GM21717 (cell line): ENCODE data around the gene SPATA6.
"Not testable (repeated sequence)": the region's sequence is repeated elsewhere in the genome, so short reads cannot be mapped to it uniquely, and the experiment has no call there.

Source experiments
- ATAC-seq: cut with Tn5 transposase; IDR thresholded peaks from one replicate; pipeline ENCODE4 v1.9.1; 2021; ENCODE audit warnings: mild to moderate bottlenecking, moderate library complexity; ENCODE audit not compliant: unreplicated experiment

SPATA6 gene

GRCh38 chr1:48471691-48472576, at the start of gene SPATA6:
SPATA6 (minus strand) TSS chr1:48472204; CDS start chr1:48472008, 196 bp downstream.
- peak; percentile 96 for ATAC-seq

- not testable (repeated sequence) for ATAC-seq
These were observed 47.9 kb upstream of the SPATA6 start for GRCh38 chr1:48519896-48520295.

DNA sequence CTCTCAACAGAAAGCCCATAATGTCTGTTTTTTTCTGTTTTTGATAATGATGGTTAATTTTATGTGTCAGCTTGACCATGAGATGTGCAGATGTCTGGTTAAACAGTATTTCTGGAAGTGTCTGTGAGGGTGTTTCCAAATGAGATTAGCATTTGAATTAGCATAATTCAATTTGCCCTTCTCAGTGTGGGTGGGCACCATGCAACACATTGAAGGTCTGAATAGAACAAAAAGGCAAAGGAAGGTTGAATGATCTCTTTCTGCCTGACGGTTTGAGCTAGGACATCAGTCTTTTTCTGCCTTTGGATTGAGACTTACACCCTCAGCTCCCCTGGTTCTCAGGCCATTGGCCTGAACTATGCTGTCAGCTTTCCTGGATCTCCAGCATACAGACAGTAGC, 34.9 kb upstream of the SPATA6 start:
- no peak for ATAC-seq

- no peak for ATAC-seq
These were observed 28.8 kb upstream of the SPATA6 start for GRCh38 chr1:48500541-48501450.

DNA sequence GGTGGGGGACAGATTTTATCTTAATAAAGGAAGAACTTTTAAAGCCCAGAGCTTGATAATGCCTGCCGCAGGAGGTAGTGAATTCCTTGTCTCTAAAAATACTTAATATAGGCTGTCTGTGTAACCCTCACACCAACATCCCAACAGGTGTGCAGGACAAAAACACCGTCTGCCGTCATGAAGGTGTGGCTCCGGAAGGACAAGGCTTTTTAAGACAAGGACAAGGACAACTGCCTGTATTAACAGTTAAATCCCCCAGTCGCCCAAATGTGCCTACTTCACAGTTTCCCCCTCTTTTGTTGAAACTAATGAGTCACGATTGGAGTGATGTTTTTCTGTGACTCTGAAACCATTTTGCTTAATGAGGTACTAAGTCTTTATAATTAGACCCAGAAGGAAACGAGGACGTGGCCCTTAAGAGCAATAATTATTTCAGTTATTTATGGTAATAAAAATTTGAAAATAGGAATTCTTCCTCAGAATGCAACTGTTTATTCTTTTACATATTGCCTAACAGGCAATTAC, 27.3 kb upstream of the SPATA6 start:
- no peak for ATAC-seq

DNA sequence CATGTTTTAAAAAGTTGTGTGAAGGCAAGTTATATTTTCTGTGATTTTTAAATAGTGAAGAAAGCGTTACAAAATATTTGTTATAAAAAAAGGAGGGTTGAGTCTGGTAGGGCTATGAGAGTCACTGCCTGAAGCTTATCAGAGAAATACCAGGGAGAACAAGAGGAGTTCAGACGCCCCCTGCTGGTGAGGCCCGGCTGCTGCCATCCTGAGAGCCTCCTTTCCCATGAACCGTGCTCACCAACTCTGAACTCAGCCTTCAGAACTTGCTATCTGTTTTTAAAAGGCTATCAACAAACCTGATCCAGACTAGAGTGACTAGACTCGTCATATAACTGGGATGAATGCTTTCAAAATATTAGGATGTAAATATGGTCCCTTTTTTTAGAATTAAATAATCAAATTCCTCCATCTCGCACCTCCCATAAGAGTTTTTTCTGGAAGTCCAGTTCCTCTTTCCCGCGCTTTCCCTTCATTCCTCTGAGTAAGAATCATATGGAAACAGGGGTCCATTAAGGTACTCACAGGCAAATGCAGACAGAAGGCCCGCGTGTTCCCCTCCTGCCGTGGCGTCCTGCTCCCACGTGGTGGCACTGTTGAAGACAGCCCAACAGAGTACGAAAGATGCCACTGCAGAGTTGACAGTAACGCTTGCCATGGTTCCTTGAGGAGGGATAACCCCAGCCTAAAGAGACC, 26.2 kb upstream of the SPATA6 start:
- peak; percentile 68 for ATAC-seq

- no peak for ATAC-seq
These were observed 23.9 kb upstream of the SPATA6 start for GRCh38 chr1:48495911-48496310.

DNA sequence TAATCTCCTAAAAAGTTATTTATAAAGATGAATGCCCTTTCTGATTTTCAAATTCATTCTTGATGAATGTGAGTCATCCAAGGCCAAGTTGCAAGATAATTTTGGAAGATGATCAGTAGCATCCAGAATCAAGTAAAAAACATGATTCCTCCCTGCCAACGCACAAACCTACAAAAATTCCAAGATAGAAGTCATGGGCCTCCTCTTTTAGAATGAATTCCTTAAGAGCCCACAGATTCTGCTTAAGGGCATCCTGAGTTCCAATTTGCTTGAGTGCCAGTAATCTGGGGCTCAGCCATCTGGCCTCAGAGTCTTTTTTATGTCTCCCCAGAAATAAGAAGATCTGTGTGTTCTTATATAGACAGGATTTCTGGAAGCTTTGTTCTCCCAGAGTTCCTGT, 23.2 kb upstream of the SPATA6 start:
- ATAC-seq = no peak

- ATAC-seq = no peak
These were observed 22.2 kb upstream of the SPATA6 start for GRCh38 chr1:48493970-48494769.

- no peak for ATAC-seq
These were observed 21.0 kb upstream of the SPATA6 start for GRCh38 chr1:48493041-48493440.

GRCh38 chr1:48492392-48492791, 20.4 kb upstream of the SPATA6 start:
- no peak for ATAC-seq

GRCh38 chr1:48488721-48489120, 16.7 kb upstream of the SPATA6 start:
- ATAC-seq = no peak

GRCh38 chr1:48480504-48480903, 8.5 kb upstream of the SPATA6 start:
- ATAC-seq = no peak

GRCh38 chr1:48480023-48480422, 8.0 kb upstream of the SPATA6 start:
- not testable (repeated sequence) for ATAC-seq

DNA sequence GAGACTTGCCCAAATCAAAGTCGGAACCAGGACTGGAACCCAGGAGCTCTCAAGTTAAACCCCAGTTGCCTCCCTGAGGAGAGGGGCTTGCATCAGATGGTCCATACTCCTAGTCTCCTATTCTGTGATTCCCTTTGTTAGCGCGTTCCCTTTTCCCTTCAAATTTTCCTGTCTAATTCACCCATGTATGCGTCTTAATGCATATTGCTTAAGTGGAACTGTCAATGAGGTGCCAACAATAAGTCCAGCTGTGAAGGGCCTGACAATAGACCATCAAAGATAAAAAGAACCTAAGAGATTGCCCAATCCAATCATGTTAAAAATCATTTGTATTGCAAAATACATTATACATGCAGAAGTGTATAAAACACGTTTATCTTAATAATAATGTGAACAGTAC, 634 bp upstream of the SPATA6 start:
- ATAC-seq = no peak

- ATAC-seq = no peak
These were observed 884 bp downstream of the SPATA6 start for GRCh38 chr1:48470950-48471690.

- ATAC-seq = no peak
These were observed 1.5 kb downstream of the SPATA6 start for GRCh38 chr1:48470481-48470855.

DNA sequence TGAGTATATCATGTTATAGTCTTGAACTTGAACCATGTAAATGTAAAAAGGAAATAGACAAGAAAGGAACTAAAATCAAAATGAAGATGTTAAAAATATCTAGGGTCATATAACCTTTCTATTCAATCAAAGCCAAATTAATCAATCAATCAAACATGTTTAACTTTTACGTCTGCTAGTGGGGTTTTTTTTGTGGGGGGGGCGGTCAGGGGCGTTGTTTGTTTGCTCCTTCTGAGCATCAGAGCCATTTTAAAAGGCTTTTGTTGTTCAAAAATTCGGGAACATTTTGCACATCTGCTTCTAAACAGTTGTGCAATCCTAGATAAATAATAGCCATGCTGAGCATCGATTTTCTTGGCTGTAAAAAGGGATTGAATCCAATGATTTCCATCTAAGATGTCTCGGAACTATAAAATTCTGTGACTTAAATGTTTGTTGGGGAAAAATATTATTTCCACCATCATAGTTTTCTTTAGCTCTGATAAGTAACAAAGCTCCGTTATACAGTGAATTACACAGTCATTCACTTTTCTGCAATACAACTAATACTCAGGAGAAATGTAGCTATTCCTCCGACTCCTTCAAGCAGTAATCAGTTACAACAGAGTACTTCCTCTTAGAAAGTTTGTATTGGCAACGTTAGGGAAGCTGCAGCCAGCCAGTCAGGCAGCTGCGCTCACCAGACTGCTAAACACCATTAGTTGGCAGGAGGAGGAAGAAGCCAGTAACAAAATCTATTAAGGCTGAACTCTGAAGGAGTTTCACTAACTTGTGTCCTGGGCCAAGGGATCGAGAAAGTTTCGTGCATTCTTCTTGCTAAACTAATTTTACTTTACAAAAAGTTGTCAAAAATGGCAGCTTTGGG, 2.2 kb downstream of the SPATA6 start:
- no peak for ATAC-seq
